Stimulated activated CD4-positive, alpha-beta T cell treated with anti-CD3 and anti-CD28 coated beads, Interleukin-12 subunit alpha, Interleukin-12 subunit beta, amount 100 ng/mL, for 48 hours (primary cell): ENCODE measurements around the gene RAD1.

ENCODE experiments used
- DNase-seq, 3 donors: peaks; one replicate each; pipeline ENCODE4 v3.0.0-alpha.2; 2020; ENCODE audit warnings: low read depth in 2 of 3, low spot score in 1 of 3

RAD1 gene

DNA sequence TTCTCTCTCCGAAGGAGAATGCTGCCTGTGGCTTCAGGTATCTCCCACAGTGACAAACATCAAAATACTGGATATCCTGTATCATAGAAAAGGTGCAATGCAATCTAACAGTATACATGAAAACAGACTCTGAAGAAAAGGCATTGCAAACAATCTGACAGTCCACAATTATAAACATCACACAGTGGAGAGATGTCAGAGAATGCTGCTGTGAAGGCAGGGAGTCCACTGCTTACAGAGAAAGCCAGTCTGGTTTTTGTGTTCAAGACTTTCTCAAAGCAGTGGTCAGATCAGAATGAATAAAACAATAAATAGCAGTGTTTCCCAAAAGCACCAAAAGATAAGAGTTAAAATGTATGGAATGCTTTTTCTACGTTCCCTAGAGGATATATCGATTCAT is 47.6 kb downstream of the RAD1 start:
- DNase-seq = no peak

DNA sequence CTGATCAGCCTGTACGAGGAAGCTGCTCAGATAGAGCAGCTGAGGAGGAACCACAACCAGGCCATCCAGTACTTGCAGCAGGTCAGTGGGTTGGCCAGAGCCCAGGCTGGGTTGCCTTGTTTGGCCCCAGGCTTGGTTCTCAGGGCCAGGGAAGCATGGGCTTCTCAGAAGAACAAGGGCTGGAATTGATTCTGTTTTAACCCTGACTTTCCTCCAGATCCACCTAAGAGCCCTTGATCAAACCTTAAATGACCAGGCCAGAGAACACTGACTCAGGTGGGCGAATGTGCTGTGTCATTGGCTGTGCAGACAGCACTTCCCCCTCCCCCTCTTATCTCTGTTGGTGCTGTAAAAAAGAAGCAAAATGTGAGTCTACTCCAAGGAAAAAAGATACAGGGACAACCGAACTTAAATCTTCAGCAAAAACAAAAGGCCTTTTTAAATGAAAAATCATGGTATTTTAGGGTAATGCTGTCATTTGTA is 48.3 kb downstream of the RAD1 start:
- DNase-seq = no peak

GRCh38 chr5:34865091-34865490 is 50.2 kb downstream of the RAD1 start:
- DNase-seq = no peak

DNA sequence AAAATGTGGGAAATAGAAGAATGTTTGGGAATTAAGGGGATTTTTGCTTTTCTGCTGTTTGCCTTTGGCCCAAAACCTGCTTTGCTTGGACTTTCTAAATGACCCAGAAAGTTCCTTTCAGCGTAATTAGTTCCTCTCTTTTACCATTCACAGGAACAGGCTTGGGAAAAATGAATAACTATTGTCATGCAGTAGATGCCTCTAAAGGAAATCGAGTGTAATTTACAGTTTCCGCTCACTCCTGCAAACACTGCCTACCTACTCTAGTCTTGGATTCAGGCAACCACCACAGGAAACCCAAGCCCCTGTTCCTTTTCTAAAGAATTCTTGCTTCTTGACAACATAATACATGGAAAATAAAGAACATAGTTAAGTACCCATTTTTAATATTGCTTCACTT is 51.4 kb downstream of the RAD1 start:
- no peak for DNase-seq

GRCh38 chr5:34859253-34859652 is 56.1 kb downstream of the RAD1 start:
- no peak for DNase-seq

- no peak for DNase-seq
These were observed 56.5 kb downstream of the RAD1 start for GRCh38 chr5:34858790-34859189.

DNA sequence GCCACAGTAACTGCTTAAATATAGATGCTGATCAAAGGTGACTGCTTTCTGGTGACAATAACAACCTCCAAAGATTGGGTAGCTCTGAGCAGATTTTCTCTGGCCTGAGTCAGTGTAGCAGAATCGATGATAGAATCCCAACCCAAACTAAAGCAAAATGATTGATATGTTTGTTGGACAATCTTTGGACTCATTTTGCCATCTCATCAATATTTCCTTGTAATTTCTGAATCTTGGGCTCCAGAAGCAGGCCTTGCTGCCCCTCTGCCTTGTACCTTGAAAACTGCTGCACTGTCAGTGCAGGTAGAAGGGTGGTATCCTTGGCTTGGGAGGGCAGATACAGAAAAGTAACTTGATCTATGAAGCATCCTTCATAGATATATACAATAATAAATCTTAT is 57.4 kb downstream of the RAD1 start:
- DNase-seq = no peak

GRCh38 chr5:34857161-34857560 is 58.1 kb downstream of the RAD1 start:
- no peak for DNase-seq
